GM19023 (cell line): ENCODE data around the gene DBN1.

Experiments
- ATAC-seq: cut with Tn5 transposase; IDR thresholded peaks from one replicate; pipeline ENCODE4 v1.9.1; 2021; ENCODE audit warnings: mild to moderate bottlenecking, moderate library complexity; ENCODE audit not compliant: unreplicated experiment

The DBN1 gene

DNA sequence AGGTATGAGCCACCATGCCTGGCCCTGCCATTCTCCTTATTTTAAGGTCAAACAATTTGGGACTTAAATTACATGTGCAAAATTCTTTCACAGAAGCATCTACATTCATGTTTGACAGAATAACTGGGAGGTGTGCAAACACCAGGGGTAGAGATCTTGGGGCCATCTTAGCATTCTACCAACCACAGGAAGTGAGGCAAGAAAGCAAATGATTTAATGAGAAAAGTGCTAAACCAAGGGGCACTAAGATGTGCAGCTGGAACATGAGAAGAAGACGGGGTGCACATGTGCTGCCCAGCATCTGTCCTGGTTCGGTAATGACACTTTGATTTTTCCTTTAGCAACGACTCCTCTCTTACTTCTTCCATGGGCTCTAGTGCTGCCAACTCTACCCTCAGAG, 62.9 kb downstream of the DBN1 start:
- ATAC-seq = no peak

DNA sequence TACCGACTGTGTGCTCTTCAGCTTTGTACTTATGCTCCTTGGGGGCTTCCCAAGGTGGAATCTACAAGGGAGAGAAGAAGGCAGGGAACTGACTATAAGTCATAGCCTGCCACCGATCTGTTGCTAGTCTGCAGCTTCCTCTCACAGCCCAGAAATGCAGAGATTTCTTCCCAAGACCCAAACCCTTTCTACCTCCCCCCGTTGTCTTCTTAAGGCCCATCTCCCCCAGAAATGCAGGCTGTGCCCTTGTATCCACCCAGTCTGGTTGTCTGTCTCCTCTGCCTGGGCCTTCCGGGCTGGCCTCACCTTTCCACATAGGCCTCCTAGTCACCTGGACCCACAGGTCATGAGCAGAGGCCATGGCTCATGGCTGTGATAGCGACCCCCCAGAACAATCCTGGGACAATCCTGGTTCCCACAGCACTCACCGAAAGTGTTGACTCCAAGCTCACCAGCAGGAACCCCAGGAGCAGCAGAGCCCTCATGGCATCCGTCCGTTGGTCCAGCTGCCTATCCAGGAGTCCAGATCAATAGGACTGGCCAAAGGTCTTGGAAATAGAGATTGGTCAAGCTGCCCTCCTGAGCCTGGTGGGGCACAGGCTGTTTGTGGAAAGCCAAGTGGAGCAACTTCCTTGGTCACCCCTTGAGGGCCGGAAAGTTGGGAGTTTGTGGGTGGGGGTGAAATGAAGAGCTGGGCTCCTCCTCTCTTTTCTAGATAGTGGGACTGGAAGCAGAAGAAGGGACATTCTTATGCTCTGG, 64.2 kb downstream of the DBN1 start, which contains the start of gene F12:
TSS of gene F12 (minus strand) at position 522 of the 759 bp plus-strand sequence. CDS start at position 485, 37 bp downstream.
- no peak for ATAC-seq
